Urothelium cell line (cell line): ENCODE results near the gene IRF3.
"Not testable (repeated sequence)": the region's sequence is repeated elsewhere in the genome, so short reads cannot be mapped to it uniquely, and the experiment has no call there.

Source experiments
- DNase-seq: peaks from one replicate; pipeline ENCODE4 v3.0.0; 2011; ENCODE audit warnings: low spot score, mixed read lengths
- FAIRE-seq: peaks from 2 replicates; lab custom pipeline; 2011; peaks lifted over from hg19 to GRCh38; lab: Jason Lieb, UNC

The IRF3 gene

GRCh38 chr19:49626226-49626625, 39.4 kb downstream of the IRF3 start:
- no peak for DNase-seq
- no peak for FAIRE-seq

- no peak for DNase-seq
- FAIRE-seq = no peak
Observed at GRCh38 chr19:49624967-49625910, 40.4 kb downstream of the IRF3 start.

GRCh38 chr19:49617860-49618259, 47.8 kb downstream of the IRF3 start:
- not testable (repeated sequence) for FAIRE-seq

GRCh38 chr19:49616945-49617344, 48.7 kb downstream of the IRF3 start:
- no peak for DNase-seq
- FAIRE-seq = no peak

More at GRCh38 chr19:49617860-49618259, 47.8 kb downstream of the IRF3 start:
- not testable (repeated sequence) for DNase-seq

- FAIRE-seq (no peak), DNase-seq (no peak)
Observed at GRCh38 chr19:49616532-49616931, 49.1 kb downstream of the IRF3 start.

GRCh38 chr19:49615861-49616260, 49.8 kb downstream of the IRF3 start:
- FAIRE-seq = no peak
- DNase-seq = no peak

- DNase-seq (no peak), FAIRE-seq (no peak)
Observed at GRCh38 chr19:49614096-49614833, 51.4 kb downstream of the IRF3 start.

GRCh38 chr19:49613374-49613773, 52.3 kb downstream of the IRF3 start:
- FAIRE-seq = no peak
- no peak for DNase-seq
